HCT116 (cell line): ENCODE measurements around the gene GRAMD1C. TPM values are rescaled to one million over a fixed set of nuclear protein-coding genes. Genes with fewer than 3 reads are reported as not detected.

Source experiments
- ATAC-seq: fragments of 200-7000 bp; cut with Tn5 transposase; 2 replicates; pipeline ENCODE4 v1.9.1; 2020; ENCODE audit warnings: mild to moderate bottlenecking, moderate library complexity
- BruUV-seq: library from RNA; stranded (reverse); fragments of 400-500 nt; replicated peaks from 2 replicates; lab custom pipeline; 2021; lab: Mats Ljungman, UMichigan
- CTCF ChIA-PET: fragments of 300-600 bp; sonication (Branson Sonifier 250); formaldehyde crosslinking; loops from one replicate; lab custom pipeline; 2021; ENCODE audit warnings: antibody characterized with exemption; lab: Charles Lee
- POLR2A ChIA-PET: fragments of 300-600, 350-600 bp; sonication (Branson Sonifier 250); formaldehyde crosslinking; loops from one replicate; lab custom pipeline; 2021; ENCODE audit warnings: antibody characterized with exemption; lab: Charles Lee
- RAD21 ChIA-PET, 2 experiments: fragments of 300-600 bp; sonication (Branson Sonifier 250); formaldehyde crosslinking; loops; one replicate each; lab custom pipeline; 2023; ENCODE audit warnings: low total read pairs in 2 of 2; ENCODE audit not compliant: uncharacterized antibody in 2 of 2, unreplicated experiment in 2 of 2, low non-redundant PET in 1 of 2; lab: Charles Lee
- DNase-seq: peaks from one replicate; pipeline ENCODE4 v3.0.0-alpha.2; 2010; ENCODE audit warnings: low read depth, low spot score
- H2AFZ ChIP-seq: fragments of 200-600 bp; shearing (Covaris generic), sonication (generic); 2 replicates; pipeline ENCODE4 v1.6.1; 2017; ENCODE audit warnings: low read depth, mixed run types, mixed read lengths, antibody characterized with exemption, low read length; ENCODE audit not compliant: poor library complexity, severe bottlenecking
- H3K27ac ChIP-seq: 2 replicates; pipeline ENCODE4 v1.5.1; 2012; ENCODE audit warnings: low read depth, low read length
- H3K27me3 ChIP-seq: fragments of 200-600 bp; sonication (generic); 2 replicates; pipeline ENCODE4 v1.6.1; 2016; ENCODE audit warnings: mixed run types, low read length, mixed read lengths; ENCODE audit not compliant: insufficient read depth
- H3K36me3 ChIP-seq, 2 experiments: fragments of 200-500 bp in 1 of 2; fragments of 200-600 bp in 1 of 2; sonication (Bioruptor generic) in 1 of 2; sonication (generic) in 1 of 2; 2 replicates each; pipeline versions ENCODE4 v1.5.1 to v1.6.1; 2014 to 2016; ENCODE audit warnings: low read length in 2 of 2, inconsistent platforms in 1 of 2, mixed read lengths in 1 of 2, mixed run types in 1 of 2; ENCODE audit not compliant: insufficient read depth in 2 of 2, control insufficient read depth in 1 of 2
- H3K4me1 ChIP-seq, 2 experiments: fragments of 200-600 bp in 1 of 2; sonication (generic) in 1 of 2; 2 replicates each; pipeline versions ENCODE4 v1.5.1 to v1.6.1; 2012 to 2017; ENCODE audit warnings: low read length in 2 of 2, inconsistent platforms in 1 of 2, mild to moderate bottlenecking in 1 of 2, mixed read lengths in 1 of 2, mixed run types in 1 of 2, moderate library complexity in 1 of 2; ENCODE audit not compliant: insufficient read depth in 2 of 2, control insufficient read depth in 1 of 2
- H3K4me2 ChIP-seq: fragments of 200-600 bp; sonication (generic); 2 replicates; pipeline ENCODE4 v1.6.1; 2017; ENCODE audit warnings: mixed run types, low read length, mixed read lengths
- H3K4me3 ChIP-seq, 2 experiments: fragments of 200-600 bp in 1 of 2; sonication (generic) in 1 of 2; replicated peaks in 1 of 2; 2 replicates each; pipeline ENCODE4 v1.5.1; 2011 to 2016; ENCODE audit warnings: low read length in 2 of 2, control low read depth in 1 of 2, low read depth in 1 of 2, mild to moderate bottlenecking in 1 of 2, mixed read lengths in 1 of 2, mixed run types in 1 of 2
- H3K79me2 ChIP-seq: fragments of 200-600 bp; sonication (generic); 2 replicates; pipeline ENCODE4 v1.6.1; 2017; ENCODE audit warnings: mild to moderate bottlenecking, mixed run types, low read length, moderate library complexity, mixed read lengths; ENCODE audit not compliant: insufficient read depth
- H3K9ac ChIP-seq: fragments of 200-600 bp; sonication (generic); 2 replicates; pipeline ENCODE4 v1.6.1; 2016; ENCODE audit warnings: low read length, mixed read lengths
- H3K9me2 ChIP-seq: fragments of 200-600 bp; sonication (generic), shearing (Covaris generic); 2 replicates; pipeline ENCODE4 v1.6.1; 2017; ENCODE audit warnings: mixed run types, mild to moderate bottlenecking, moderate library complexity; ENCODE audit not compliant: insufficient read depth
- H3K9me3 ChIP-seq, 2 experiments: fragments of 200-500 bp in 1 of 2; fragments of 200-600 bp in 1 of 2; sonication (Bioruptor generic) in 1 of 2; sonication (generic) in 1 of 2; 2 replicates each; pipeline ENCODE4 v1.6.1; 2014 to 2017; ENCODE audit warnings: low read length in 2 of 2, mixed read lengths in 2 of 2, inconsistent platforms in 1 of 2, low read depth in 1 of 2, mild to moderate bottlenecking in 1 of 2, mixed run types in 1 of 2, moderate library complexity in 1 of 2; ENCODE audit not compliant: control insufficient read depth in 1 of 2, insufficient read depth in 1 of 2
- H4K20me1 ChIP-seq: fragments of 200-600 bp; sonication (generic), shearing (Covaris generic); 2 replicates; pipeline ENCODE4 v1.6.1; 2017; ENCODE audit warnings: mixed run types, mild to moderate bottlenecking, moderate library complexity; ENCODE audit not compliant: insufficient read depth
- EGR1 ChIP-seq: IDR thresholded peaks from 2 replicates; pipeline ENCODE4 v1.6.1; 2012; ENCODE audit warnings: low read depth
- FOSL1 ChIP-seq: IDR thresholded peaks from 2 replicates; pipeline ENCODE4 v1.6.1; 2012; ENCODE audit warnings: low read depth
- JUND ChIP-seq: IDR thresholded peaks from 2 replicates; pipeline ENCODE4 v1.6.1; 2012
- MAX ChIP-seq: IDR thresholded peaks from 2 replicates; pipeline ENCODE4 v1.6.1; 2012
- POLR2AphosphoS5 ChIP-seq: IDR thresholded peaks from 2 replicates; pipeline ENCODE4 v1.6.1; 2011; ENCODE audit warnings: mild to moderate bottlenecking, low read depth, low read length, moderate library complexity
- SP1 ChIP-seq: IDR thresholded peaks from 2 replicates; pipeline ENCODE4 v1.6.1; 2012; ENCODE audit warnings: low read depth
- YY1 ChIP-seq: IDR thresholded peaks from 2 replicates; pipeline ENCODE4 v1.6.1; 2011; ENCODE audit warnings: low read length, low read depth, moderate library complexity, mild to moderate bottlenecking; ENCODE audit not compliant: insufficient replicate concordance; ENCODE audit errors: extremely low read depth
- ZFX ChIP-seq: fragments of 450-650 bp; IDR thresholded peaks from 2 replicates; pipeline ENCODE4 v1.6.1; 2017
- intact Hi-C: fragments of 100-400 bp; cut with micrococcal nuclease; formaldehyde crosslinking; loops from 2 replicates; pipeline ENCODE4 v1.10.0; 2022
- total RNA-seq: library from RNA; stranded (reverse); gene quantifications from one replicate; pipeline ENCODE4 v1.2.1, GENCODE V29; 2021; ENCODE audit not compliant: unreplicated experiment

GRAMD1C gene
- total RNA-seq, 1 experiment from 2014 or later, result 7.9 TPM

- H3K79me2 ChIP-seq, result no peaks in the 10 kb centered on the region
- H3K27ac ChIP-seq, result no peak overlapping the region
- ChIA-PET CTCF (no interaction called here), RAD21 (no interaction called here), POLR2A (no interaction called here)
- no peaks in the 10 kb centered on the region for H3K9me3 ChIP-seq
- H3K4me1 ChIP-seq, result peaks cover 0 to 8% of the 10 kb centered on the region in 2 experiments; a peak in 2 of 4 replicates
- ATAC-seq (no peak), DNase-seq (peak; percentile 7)
- no TSS peak for BruUV-seq
- H2AFZ ChIP-seq, result no peak overlapping the region
- H3K9ac ChIP-seq, result no peak overlapping the region
- no peak for TF ChIP-seq POLR2AphosphoS5
- TF ChIP-seq JUND, result peak; percentile 15; the same call in 1 of the 2 replicates
- TF ChIP-seq EGR1, result no peak
- peak; percentile 22; the same call in 1 of the 2 replicates for TF ChIP-seq SP1
- TF ChIP-seq FOSL1, result peak; percentile 24; the same call in 1 of the 2 replicates
- H3K27me3 ChIP-seq, result no peaks in the 10 kb centered on the region
- no peaks in the 10 kb centered on the region for H4K20me1 ChIP-seq
- H3K36me3 ChIP-seq, result no peaks in the 10 kb centered on the region
- H3K9me2 ChIP-seq, result no peaks in the 10 kb centered on the region
- peak overlapping the region; percentile 22 for H3K4me2 ChIP-seq
- intact Hi-C loops, result no loop called here
- no peak overlapping the region for H3K4me3 ChIP-seq
These were observed 28.9 kb downstream of the GRAMD1C start for GRCh38 chr3:113867506-113867905.

- ATAC-seq, result no peak
- H3K9me3 ChIP-seq, result no peaks in the 10 kb centered on the region
- ChIA-PET POLR2A (no interaction called here), RAD21 (no interaction called here), CTCF (no interaction called here)
- H3K79me2 ChIP-seq, result no peaks in the 10 kb centered on the region
- no TSS peak for BruUV-seq
- H3K4me1 ChIP-seq, result no peaks in the 10 kb centered on the region
- no peaks in the 10 kb centered on the region for H4K20me1 ChIP-seq
- intact Hi-C loops, result no loop called here
- no peak overlapping the region for H3K4me3 ChIP-seq
- H3K4me2 ChIP-seq, result no peak overlapping the region
- no peaks in the 10 kb centered on the region for H3K27me3 ChIP-seq
- H3K9ac ChIP-seq, result no peak overlapping the region
- TF ChIP-seq YY1, result no peak
- TF ChIP-seq MAX, result no peak
- no peak for TF ChIP-seq ZFX
- H3K9me2 ChIP-seq, result no peaks in the 10 kb centered on the region
- H3K36me3 ChIP-seq, result no peaks in the 10 kb centered on the region
- no peak overlapping the region for H3K27ac ChIP-seq
- no peak overlapping the region for H2AFZ ChIP-seq
- DNase-seq, result no peak
These were observed 34.7 kb downstream of the GRAMD1C start for GRCh38 chr3:113873293-113873692.
